ENCODE data around the gene PIGR.

Gene PIGR

GRCh38 chr1:206916000-206916709, 30.1 kb downstream of the PIGR start:
- peaks cover 59% of the 10 kb centered on the region for H3K4me1 Mint-ChIP-seq (ENCODE audit: low read depth)
- H3K36me3 Mint-ChIP-seq (ENCODE audit: low read depth) = peaks cover 68% of the 10 kb centered on the region
- no peaks in the 10 kb centered on the region for H3K9me3 Mint-ChIP-seq
- no peak overlapping the region for H3K27ac Mint-ChIP-seq
- H3K4me3 Mint-ChIP-seq = peak overlapping the region; percentile 3
- H3K27me3 Mint-ChIP-seq (ENCODE audit: low read depth) = no peaks in the 10 kb centered on the region
- no peak for DNase-seq (ENCODE audit: low spot score)

GRCh38 chr1:206915030-206915735, 31.1 kb downstream of the PIGR start:
- H3K27ac Mint-ChIP-seq = no peak overlapping the region

DNA sequence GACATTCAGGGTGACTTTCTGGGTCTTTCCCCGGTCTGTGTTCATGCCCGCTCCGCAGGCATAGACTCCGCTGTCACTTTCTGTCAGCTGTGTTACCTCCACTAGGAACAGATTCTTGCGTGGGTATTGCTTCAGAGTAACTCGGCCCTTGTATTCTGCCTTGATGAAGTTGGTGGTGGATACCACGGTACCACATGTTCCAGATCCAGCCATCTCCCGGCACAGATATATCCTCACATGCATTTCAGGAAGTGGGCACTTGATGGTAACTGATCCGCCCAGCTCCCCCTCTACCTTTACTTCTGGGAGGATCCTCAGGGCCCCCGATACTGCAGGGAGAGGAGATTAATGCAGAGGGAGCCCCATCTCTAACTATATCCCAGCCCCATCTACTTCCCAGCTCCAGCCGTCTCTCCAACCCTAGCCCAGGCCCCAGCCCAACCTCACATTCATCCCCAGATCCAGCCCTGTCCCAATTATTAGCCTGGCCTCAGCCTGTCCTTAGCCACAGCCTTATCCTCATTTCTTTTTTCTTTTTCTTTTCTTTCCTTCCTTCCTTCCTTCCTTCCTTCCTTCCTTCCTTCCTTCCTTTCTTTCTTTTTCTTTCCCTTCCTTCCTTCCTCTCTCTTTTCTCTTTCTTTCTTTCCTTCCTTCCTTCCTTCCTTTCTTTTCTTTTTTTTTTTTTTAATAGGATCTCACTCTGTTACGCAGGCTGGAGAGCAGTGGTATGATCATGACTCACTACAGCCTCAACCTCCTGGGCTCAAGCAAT, 32.3 kb downstream of the PIGR start:
- no peak overlapping the region for H3K4me3 Mint-ChIP-seq
- no peak overlapping the region for H3K27ac Mint-ChIP-seq
- peaks cover 52% of the 10 kb centered on the region for H3K4me1 Mint-ChIP-seq (ENCODE audit: low read depth)
- H3K9me3 Mint-ChIP-seq = no peaks in the 10 kb centered on the region
- no peak for DNase-seq (ENCODE audit: low spot score)
- H3K36me3 Mint-ChIP-seq (ENCODE audit: low read depth) = peaks cover 65% of the 10 kb centered on the region
- peaks cover 6% of the 10 kb centered on the region for H3K27me3 Mint-ChIP-seq (ENCODE audit: low read depth)

More at GRCh38 chr1:206915030-206915735, 31.1 kb downstream of the PIGR start:
- DNase-seq (ENCODE audit: low spot score) = no peak
- Mint-ChIP-seq H3K36me3 (ENCODE audit: low read depth) (peaks cover 65% of the 10 kb centered on the region), H3K4me1 (ENCODE audit: low read depth) (peaks cover 55% of the 10 kb centered on the region), H3K4me3 (no peak overlapping the region), H3K27me3 (ENCODE audit: low read depth) (peaks cover 5% of the 10 kb centered on the region), H3K9me3 (no peaks in the 10 kb centered on the region)

DNA sequence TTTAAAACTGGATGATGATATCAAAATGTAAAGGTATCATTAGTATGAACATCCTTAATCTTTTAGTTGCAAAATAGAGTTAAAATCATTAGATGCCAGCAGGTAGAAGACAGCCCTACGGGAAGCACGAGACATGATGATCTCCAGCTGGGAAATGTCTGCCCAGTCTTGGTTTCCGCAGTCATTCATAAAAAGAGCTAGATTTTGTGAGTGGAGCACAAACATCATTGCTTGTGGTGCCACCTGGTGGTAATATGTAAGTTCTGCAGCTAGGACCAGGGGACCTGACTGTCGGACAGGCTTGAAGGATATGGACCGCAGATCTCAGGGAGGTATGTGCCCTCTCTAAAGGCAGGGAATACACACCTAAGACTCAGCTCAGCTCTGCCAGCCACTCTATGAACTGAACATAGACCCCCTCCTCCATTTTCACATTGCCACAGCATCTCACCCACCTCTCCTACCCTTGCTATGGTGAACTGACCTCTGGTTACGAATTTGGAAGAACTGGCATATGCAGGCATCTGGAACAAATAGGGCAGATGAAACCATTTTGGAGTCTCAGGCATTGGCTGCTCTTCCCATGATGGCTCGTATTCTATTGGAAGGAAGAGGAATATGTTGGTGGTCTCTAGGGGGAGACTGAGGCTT, 33.7 kb downstream of the PIGR start:
- no peak overlapping the region for H3K27ac Mint-ChIP-seq

DNA sequence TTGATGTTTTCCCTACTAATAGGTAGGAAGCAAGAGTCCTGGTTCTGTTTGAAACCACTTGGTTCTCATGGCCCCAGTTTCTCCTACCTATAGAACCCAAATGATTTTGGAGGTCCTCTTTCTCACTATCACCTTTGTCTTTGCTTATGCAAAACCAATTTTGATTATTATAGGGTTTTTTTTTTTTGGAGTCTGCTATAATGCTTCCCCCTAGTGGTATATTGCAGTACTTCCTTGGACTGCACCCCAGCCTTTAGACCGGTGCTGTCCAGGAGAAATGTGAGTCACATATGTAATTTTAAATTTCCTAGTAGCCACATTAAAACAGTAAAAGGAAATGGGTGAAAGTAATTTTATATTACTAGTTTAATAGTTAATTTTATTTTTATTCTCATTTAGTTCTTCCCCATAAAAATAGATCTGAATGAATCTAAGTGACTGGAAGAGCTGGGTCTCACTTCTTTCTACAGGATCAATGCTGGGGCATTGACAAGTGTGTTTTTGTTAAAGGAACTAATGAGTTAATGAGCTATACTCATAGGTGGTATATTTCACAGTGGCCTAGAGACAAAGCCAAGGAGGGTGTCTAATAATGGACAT, 35.1 kb downstream of the PIGR start:
- Mint-ChIP-seq H3K4me3 (no peak overlapping the region), H3K27me3 (ENCODE audit: low read depth) (peaks cover 16% of the 10 kb centered on the region), H3K27ac (no peak overlapping the region), H3K4me1 (ENCODE audit: low read depth) (peaks cover 43% of the 10 kb centered on the region), H3K36me3 (ENCODE audit: low read depth) (peaks cover 60% of the 10 kb centered on the region), H3K9me3 (no peaks in the 10 kb centered on the region)
- DNase-seq (ENCODE audit: low spot score) = no peak

More for the DNA sequence above, 33.7 kb downstream of the PIGR start:
- no peaks in the 10 kb centered on the region for H3K9me3 Mint-ChIP-seq
- H3K36me3 Mint-ChIP-seq (ENCODE audit: low read depth) = peaks cover 68% of the 10 kb centered on the region
- peaks cover 16% of the 10 kb centered on the region for H3K27me3 Mint-ChIP-seq (ENCODE audit: low read depth)
- peaks cover 50% of the 10 kb centered on the region for H3K4me1 Mint-ChIP-seq (ENCODE audit: low read depth)
- H3K4me3 Mint-ChIP-seq = no peak overlapping the region
- peak; percentile 49 for DNase-seq (ENCODE audit: low spot score)

DNA sequence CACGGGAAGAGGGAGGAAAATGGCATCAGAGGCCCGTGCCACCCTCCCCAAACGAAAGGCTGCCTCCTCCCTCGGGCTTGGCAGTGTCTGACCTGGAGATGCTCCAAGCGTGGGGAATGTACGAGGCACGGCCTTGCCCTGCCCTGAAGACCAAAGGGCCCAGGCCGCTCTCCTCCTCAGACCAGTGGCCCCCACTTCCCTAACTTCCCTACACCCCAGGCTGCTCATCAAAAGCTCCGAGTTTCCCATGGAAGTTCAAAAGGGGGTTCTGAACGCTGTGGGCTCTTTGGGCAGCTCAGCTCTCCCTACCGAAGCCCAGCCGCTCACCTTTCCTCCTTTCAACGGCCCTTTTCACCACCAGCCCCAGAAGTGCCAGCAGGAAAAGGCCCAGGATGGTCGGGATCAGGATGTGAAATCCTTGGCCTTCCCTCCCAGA, 36.4 kb downstream of the PIGR start:
- peaks cover 16% of the 10 kb centered on the region for H3K27me3 Mint-ChIP-seq (ENCODE audit: low read depth)
- no peak for DNase-seq (ENCODE audit: low spot score)
- no peaks in the 10 kb centered on the region for H3K9me3 Mint-ChIP-seq
- H3K36me3 Mint-ChIP-seq (ENCODE audit: low read depth) = peaks cover 62% of the 10 kb centered on the region
- H3K4me3 Mint-ChIP-seq = peak overlapping the region; percentile 25
- peaks cover 45% of the 10 kb centered on the region for H3K4me1 Mint-ChIP-seq (ENCODE audit: low read depth)
- no peak overlapping the region for H3K27ac Mint-ChIP-seq

- Mint-ChIP-seq H3K27ac (no peak overlapping the region), H3K27me3 (ENCODE audit: low read depth) (peaks cover 16% of the 10 kb centered on the region), H3K36me3 (ENCODE audit: low read depth) (peaks cover 65% of the 10 kb centered on the region), H3K4me3 (peak overlapping the region; percentile 49), H3K9me3 (no peaks in the 10 kb centered on the region), H3K4me1 (ENCODE audit: low read depth) (peaks cover 44% of the 10 kb centered on the region)
- DNase-seq (ENCODE audit: low spot score) = no peak
Measured at GRCh38 chr1:206909161-206909882, 36.9 kb downstream of the PIGR start.

DNA sequence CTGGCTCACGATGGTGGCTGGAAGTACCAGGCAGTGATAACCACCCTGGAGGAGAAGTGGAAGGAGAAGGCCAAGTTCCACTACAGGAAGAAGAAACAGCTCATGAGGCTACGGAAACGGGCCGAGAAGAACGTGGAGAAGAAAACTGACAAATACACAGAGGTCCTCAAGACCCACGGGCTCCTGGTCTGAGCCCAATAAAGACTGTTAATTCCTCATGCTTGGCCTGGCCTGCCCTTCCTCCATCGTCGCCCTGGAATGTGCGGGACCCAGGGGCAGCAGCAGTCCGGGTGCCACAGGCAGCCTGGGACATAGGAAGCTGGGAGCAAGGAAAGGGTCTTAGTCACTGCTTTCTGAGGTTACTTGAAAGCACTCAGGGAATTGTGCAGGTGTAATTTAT, 38.2 kb downstream of the PIGR start:
- H3K4me3 Mint-ChIP-seq = peak overlapping the region; percentile 42
- peaks cover 71% of the 10 kb centered on the region for H3K36me3 Mint-ChIP-seq (ENCODE audit: low read depth)
- H3K4me1 Mint-ChIP-seq (ENCODE audit: low read depth) = peaks cover 44% of the 10 kb centered on the region
- no peaks in the 10 kb centered on the region for H3K9me3 Mint-ChIP-seq
- peaks cover 16% of the 10 kb centered on the region for H3K27me3 Mint-ChIP-seq (ENCODE audit: low read depth)
- no peak overlapping the region for H3K27ac Mint-ChIP-seq
- no peak for DNase-seq (ENCODE audit: low spot score)

DNA sequence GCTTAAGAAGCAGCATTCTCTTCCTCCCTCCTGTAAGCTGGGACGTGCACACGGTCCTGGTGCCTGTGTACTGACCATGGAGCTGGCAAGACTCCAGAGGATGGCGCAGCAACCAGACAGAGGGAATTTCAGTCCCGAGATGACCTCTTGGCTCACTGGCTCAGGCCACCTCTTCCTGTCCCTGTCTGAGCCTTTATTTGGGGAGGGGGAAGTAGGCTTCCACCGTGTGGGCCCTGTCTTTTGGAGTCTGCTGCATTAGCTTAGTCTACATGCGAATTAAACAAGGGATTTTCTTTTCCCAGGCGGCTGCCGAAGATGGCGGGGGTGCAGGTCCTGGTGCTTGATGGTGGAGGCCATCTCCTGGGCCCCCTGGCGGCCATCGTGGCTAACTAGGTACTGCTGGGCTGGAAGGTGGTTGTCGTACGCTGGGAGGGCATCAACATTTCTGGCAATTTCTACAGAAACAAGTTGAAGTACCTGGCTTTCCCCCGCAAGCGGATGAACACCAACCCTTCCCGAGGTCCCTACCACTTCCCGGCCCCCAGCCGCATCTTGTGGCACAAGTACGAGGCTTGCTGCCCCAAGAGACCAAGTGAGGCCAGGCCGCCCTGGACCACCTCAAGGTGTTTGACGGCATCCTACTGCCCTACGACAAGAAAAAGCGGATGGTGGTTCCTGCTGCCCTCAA, 38.8 kb downstream of the PIGR start:
- Mint-ChIP-seq H3K4me3 (no peak overlapping the region), H3K36me3 (ENCODE audit: low read depth) (peaks cover 69% of the 10 kb centered on the region), H3K27ac (no peak overlapping the region), H3K4me1 (ENCODE audit: low read depth) (peaks cover 41% of the 10 kb centered on the region), H3K9me3 (no peaks in the 10 kb centered on the region), H3K27me3 (ENCODE audit: low read depth) (peaks cover 16% of the 10 kb centered on the region)
- DNase-seq (ENCODE audit: low spot score) = no peak

DNA sequence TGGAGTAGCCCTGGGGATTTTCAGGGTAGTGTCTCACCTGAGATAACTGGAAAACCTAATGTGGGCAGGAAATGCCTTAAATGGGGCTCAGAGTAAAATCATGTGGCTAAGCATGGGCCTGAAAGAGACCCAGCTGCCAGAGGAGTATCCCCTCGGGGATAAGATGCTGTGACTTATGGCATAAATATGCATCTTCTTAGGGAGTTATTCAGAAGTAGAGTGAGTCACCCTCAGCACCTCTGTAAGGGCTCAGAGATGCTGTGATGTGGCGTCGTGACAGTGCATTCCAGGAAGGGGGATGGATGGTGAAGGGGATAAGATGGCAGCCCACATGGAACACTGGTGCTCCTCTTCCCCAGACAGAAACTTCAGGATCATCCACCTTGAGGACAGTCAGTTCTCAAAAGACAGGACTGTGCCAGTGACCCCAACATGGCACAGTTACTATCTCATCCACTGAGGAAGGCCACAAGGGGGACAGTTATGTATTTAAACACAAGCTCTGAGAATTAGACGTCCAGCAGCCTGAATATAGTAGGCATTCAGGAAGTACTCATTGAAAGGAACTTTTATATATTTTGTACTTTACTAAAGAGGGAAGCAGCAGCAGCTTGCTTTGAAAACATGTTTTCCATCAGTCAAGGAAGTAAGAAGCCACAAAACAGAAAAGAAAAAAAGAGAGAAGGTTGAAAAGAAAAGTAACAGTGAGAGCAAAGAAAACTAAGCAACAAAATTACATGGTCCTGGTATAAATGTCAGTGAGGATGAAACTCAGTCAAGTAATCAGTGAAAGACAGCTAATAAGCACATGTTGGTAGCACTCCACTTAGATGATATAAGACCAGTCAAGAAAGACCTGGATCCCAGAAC, 40.7 kb downstream of the PIGR start:
- H3K9me3 Mint-ChIP-seq = no peaks in the 10 kb centered on the region
- peak overlapping the region; percentile 64 for H3K4me3 Mint-ChIP-seq
- H3K27me3 Mint-ChIP-seq (ENCODE audit: low read depth) = peaks cover 13% of the 10 kb centered on the region
- H3K36me3 Mint-ChIP-seq (ENCODE audit: low read depth) = peaks cover 54% of the 10 kb centered on the region
- peaks cover 39% of the 10 kb centered on the region for H3K4me1 Mint-ChIP-seq (ENCODE audit: low read depth)
- DNase-seq (ENCODE audit: low spot score) = peak; percentile 31
- H3K27ac Mint-ChIP-seq = peak overlapping the region; percentile 65

- no peak for DNase-seq (ENCODE audit: low spot score)
- no peak overlapping the region for H3K4me3 Mint-ChIP-seq
- no peaks in the 10 kb centered on the region for H3K9me3 Mint-ChIP-seq
- peaks cover 11% of the 10 kb centered on the region for H3K27me3 Mint-ChIP-seq (ENCODE audit: low read depth)
- H3K36me3 Mint-ChIP-seq (ENCODE audit: low read depth) = peaks cover 49% of the 10 kb centered on the region
- peak overlapping the region; percentile 16 for H3K27ac Mint-ChIP-seq
- H3K4me1 Mint-ChIP-seq (ENCODE audit: low read depth) = peaks cover 43% of the 10 kb centered on the region
Measured at GRCh38 chr1:206904423-206905142, 41.7 kb downstream of the PIGR start.
